Cerebellar cortex (tissue), 1 donor: Measurements from ENCODE around the gene MYL6B.
"Not testable (repeated sequence)": the region's sequence is repeated elsewhere in the genome, so short reads cannot be mapped to it uniquely, and the experiment has no call there.

ENCODE experiments used
- DNase-seq: peaks from one replicate; pipeline ENCODE4 v3.0.0-alpha.2; 2015; ENCODE audit warnings: low spot score

MYL6B gene

GRCh38 chr12:56172839-56173238 lies 20.5 kb downstream of the MYL6B start:
- DNase-seq = no peak

GRCh38 chr12:56178347-56178746 lies 26.0 kb downstream of the MYL6B start:
- DNase-seq = no peak

DNA sequence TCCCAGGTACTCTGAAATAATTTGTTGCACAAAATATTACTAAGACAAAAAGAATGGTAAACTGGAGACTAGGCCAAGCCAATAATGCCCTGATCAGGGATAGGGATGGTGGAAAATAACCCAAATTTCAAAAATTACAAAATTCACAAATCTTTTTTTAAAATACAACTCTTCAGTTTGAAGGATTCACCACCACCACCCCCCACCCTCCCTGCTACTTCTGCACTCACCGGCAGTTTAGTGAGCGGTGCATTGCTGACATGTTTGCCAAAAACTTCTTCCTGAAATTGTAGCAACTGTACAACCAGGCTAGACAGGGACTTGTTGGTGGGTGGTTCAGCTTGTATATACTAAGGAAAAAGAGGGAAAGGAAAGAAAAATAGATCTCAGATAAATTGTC lies 34.6 kb downstream of the MYL6B start:
- no peak for DNase-seq

GRCh38 chr12:56188131-56188777 lies 35.9 kb downstream of the MYL6B start:
- DNase-seq = no peak

- no peak for DNase-seq
Measured at GRCh38 chr12:56188778-56189098, 36.4 kb downstream of the MYL6B start.

GRCh38 chr12:56189099-56189917 lies 36.9 kb downstream of the MYL6B start, which contains the start of gene SMARCC2:
SMARCC2 (minus strand) TSS chr12:56189483; CDS start chr12:56189461, 22 bp downstream.
- peak; percentile 86 for DNase-seq

GRCh38 chr12:56189918-56190694 lies 37.7 kb downstream of the MYL6B start:
- peak; percentile 88 for DNase-seq

- DNase-seq = peak; percentile 28
Measured at GRCh38 chr12:56190695-56191155, 38.3 kb downstream of the MYL6B start.

GRCh38 chr12:56192582-56192981 lies 40.2 kb downstream of the MYL6B start:
- DNase-seq = no peak

GRCh38 chr12:56193025-56193578 lies 40.7 kb downstream of the MYL6B start:
- peak; percentile 90 for DNase-seq

GRCh38 chr12:56196818-56197550 lies 44.6 kb downstream of the MYL6B start:
- not testable (repeated sequence) for DNase-seq

DNA sequence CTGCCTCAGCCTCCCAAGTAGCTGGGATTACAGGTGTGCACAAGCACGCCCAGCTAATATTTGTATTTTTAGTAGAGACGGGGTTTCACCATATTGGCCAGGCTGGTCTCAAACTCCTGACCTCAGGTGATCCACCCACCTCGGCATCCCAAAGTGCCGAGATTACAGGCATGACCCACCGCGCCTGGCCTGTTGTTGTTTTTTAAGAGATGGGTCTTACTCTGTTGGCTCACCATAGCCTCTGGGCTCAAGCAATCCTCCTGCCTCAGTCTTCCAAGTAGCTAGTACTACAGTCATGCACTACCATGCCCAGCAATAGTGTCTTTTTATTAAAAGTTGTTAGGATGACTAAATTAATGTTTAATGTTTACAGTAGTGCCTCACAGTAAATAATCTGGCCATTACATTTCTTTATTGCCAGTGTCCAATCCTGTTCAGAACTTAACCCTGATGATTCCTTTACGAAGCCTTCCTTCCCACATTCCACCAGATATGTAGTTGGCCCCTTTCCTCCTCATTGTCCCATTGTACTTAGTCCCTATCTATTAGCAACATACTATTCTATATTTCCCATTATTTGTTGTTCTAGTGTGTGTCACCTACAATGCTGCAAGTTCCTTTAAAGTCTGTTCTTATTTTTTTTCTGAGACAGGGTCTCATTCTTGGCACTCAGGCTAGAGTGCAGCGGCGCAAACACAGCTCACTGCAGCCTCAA lies 45.7 kb downstream of the MYL6B start:
- DNase-seq = no peak

DNA sequence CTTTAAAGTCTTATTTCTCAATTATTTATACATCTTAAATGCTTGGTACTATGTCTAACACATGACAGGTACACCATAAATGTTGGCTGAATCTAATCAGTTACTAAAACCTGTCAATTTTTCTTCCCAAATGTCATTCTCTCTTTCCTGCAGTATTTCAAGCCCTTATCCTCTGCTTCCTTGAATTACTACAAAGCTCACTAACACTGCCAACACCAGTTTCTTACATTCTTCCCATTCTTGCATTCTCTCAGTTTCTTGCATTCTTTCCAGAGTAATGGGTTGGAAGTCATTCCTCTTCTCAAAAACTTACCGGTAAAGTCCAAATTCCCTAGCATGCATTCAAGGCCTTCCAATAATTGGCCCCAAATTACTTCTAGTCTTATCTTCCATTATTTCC lies 46.4 kb downstream of the MYL6B start:
- DNase-seq = no peak

GRCh38 chr12:56202366-56202765 lies 50.0 kb downstream of the MYL6B start:
- DNase-seq = no peak

- no peak for DNase-seq
Measured at GRCh38 chr12:56202838-56203237, 50.5 kb downstream of the MYL6B start.

- DNase-seq = no peak
Measured at GRCh38 chr12:56204275-56204674, 51.9 kb downstream of the MYL6B start.

DNA sequence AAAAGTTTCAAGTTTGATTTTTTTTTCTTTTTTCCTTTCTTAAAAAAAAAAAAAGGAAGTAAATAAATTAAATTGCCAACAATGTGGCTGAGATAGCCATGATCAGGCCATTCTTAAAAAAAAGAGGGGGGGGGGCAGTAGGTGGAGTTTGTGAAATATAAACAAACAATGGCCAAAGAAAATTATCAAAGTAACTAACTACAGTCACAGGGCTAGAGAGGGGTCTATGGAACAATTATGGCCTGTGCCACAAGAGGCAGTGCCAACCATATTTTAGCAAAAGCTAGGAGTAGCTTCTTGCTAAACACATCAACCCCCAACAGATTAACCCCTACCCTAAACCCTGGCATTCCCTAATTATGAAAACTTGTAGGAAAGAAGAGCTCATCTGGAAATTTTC lies 53.1 kb downstream of the MYL6B start:
- DNase-seq = no peak

DNA sequence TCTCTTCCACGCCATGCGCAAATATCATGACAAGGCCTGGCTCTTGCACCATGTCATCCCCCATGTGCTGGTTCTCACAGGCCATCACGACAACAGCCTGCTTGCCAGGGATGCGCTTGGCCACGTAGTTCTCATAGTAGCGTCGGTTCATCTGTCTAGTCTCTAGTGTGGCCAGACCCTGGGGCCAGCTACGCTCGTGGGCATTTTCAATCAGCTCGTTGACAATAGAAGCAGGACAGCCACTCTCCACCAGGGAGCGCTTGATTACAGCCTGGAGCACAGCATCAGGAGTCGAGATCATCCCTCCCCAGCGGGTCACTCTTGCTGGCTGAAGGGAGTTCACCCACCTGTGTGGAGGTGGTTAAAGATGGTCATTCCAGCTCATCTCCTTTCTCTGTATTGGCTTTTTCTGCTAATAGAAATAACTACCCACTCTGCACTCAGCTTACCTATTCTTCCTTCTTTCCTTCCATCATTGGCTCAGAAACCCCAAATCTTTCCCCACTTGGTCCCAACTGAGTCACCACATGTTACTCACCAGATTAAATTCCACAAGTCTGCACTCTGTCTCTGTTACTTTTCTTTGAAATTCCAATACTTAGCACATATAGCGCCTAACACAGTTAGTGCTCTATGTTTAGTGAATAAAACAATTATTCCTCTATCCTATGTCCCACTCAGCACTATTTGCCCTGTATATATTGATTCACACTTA lies 54.2 kb downstream of the MYL6B start:
- DNase-seq = peak; percentile 66
